GM18520 (cell line): Measurements from ENCODE around the gene TNS3.
"Not testable (repeated sequence)": the region's sequence is repeated elsewhere in the genome, so short reads cannot be mapped to it uniquely, and the experiment has no call there.

Experiments used
- ATAC-seq: cut with Tn5 transposase; IDR thresholded peaks from one replicate; pipeline ENCODE4 v1.9.1; 2021; ENCODE audit not compliant: unreplicated experiment

The TNS3 gene

GRCh38 chr7:47273974-47274766 lies 307.7 kb downstream of the TNS3 start:
- ATAC-seq: no peak

GRCh38 chr7:47273088-47273487 lies 308.8 kb downstream of the TNS3 start:
- no peak for ATAC-seq

DNA sequence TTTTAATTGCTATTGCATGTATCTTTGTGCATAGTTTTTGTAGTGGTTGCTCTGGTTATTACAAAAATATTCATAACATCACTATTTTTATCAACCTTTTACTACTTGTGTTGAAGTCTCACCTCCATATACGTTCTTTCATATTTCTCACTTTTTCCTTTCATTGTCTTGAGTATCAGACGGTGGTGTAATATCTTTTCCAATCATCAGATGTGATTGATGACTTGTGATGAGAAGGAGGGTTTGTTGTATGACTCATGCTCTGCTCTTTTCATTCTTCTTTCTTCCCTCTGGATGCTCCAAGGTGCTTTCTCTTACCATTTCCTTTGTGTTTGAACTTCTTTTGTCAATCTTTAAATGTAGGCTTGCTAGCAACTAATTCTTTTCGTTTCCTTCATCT lies 310.2 kb downstream of the TNS3 start:
- no peak for ATAC-seq

DNA sequence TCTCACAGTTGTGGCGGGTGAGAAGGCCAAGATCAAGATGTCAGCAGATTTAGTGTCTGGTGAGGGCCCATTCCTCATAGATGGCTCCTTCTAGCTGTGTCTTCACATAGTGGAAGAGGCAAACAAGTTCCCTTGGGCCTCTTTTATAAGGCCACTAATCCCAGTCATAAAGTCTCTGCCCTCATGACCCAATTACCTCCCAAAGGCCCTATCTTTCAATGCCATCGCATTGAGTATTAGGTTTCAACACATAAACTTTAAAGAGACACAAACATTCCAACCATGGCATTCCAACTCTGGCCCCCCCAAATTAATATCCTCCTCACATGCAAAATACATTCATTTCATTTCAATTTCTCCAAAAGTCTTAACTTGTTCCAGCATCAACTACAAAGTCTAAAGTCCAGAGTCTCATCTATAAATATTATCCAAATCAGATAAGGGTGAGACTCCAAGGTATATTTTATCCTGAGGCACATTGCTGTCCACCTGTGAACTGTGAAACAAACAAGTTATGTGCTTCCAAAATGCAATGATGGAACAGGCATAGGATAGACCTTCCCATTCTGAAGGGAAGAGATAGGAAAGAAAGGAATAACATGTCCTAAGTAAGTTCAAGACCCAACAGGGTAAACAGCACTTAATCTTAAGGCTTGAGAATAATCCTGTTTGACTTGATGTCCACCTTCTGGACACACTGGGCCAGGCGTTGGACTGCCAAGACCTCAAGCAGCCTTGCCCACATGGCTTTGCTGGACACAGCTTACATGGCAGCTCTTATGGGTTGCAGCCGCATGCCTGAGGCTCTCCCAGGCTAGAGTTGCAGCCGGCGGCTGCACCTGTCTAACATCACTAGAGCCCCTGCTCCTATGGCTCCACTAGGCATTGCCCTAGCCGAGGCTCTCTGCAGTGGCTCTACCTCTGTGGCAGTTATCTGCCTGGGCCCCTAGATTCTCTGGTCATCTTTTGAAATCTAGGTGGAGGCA lies 312.8 kb downstream of the TNS3 start:
- ATAC-seq: no peak

DNA sequence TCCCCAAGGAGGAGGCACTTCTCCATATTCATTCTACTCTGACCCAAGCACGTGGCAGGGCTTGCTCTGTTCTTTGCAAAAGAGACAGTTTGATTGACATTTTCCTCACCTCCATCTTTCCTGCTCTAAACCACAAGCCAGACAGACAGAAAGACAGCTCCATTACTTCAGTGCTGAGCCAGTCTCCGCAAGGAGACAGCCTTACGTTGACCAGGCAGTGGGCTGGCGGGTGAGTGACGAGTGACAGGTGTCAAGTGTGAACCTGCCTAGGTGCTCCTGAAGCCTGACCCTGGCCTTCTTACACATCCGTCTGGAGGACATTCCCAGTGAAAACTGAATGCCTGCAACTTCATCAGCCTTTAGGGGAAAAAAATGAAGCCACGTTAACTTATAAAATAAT lies 314.6 kb downstream of the TNS3 start:
- no peak for ATAC-seq

DNA sequence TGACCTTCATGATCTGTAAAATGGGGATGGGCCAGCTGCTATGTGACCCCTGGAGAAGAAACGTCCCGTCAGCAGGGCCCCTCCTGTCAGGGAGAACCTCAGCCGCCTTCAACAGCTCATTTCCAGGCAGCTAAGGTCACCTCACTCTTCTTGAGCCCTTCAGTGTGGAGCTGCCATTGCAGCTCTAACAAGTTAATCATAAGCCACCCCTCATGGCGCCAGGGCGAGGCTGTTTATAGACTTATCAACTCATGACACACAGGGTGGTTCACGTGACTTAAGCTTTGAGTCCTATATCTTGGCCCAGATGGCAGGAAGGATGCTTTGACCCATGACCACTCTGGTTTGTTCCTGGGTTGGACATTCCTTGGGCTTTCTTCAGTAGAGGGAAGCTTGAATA lies 315.1 kb downstream of the TNS3 start:
- no peak for ATAC-seq

- ATAC-seq: no peak
These were observed 315.7 kb downstream of the TNS3 start for GRCh38 chr7:47266131-47266706.

GRCh38 chr7:47265621-47266020 lies 316.3 kb downstream of the TNS3 start:
- no peak for ATAC-seq

DNA sequence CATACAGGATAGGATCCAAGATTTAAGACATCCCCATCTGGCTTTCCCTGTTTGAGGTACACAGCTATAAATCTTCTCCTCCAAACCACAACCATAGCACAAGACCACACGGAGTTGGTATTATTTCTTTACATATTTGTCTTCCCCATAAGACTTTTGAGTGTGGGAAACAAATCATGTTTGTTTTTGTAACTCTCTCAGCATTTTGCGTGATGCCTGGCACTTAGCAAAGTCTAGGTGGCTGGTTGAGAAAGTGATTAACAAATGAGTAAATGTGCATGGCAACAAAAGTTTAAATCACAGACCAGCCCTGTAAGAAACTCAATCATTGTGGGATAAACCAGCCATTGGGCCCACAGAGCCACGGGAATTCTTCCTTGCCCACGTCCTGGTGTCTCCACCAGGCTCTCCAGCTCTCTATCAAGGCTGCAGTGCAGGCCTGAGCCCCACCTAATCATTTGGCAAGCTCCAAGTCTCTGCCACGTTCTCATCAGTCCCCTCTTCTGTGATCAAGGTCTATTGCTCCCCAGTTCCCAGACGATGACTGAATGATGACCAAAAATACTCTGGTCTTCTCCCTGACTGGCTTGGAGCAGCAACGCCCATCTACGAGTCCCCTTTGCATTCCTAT lies 317.8 kb downstream of the TNS3 start:
- no peak for ATAC-seq

DNA sequence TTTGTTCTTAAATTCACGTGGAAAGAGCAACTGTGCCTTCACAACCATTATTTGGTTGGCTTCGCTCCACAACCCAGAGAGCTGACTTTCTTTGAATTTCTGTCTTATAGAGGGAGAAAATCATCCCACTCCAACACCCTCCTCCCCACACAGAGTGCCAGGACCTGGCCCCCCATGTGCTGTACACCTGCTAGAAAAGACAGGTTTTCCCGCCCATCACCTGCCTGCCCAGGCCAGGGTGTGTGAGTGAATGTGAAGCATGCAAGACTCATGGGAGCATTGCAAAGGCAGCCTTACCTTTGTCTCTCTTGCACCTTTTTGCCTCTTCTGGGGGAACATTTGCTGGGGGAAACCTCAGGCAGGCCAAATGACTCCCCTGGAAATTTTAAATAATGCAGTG lies 319.0 kb downstream of the TNS3 start:
- ATAC-seq: no peak

DNA sequence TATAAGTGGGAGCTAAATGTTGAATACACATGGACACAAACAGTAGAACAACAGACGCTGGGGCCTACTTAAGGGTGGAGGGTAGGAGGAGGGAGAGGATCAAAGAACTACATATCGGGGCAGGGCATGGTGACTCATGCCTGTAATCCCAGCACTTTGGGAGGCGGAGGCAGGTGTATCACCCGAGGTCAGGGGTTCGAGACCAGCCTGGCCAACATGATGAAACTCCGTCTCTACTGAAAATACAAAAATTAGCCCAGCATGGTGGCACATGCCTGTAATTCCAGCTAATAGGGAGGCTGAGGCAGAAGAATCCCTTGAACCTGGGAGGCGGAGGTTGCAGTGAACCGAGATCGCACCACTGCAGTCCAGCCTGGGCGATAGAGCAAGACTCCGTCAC lies 319.8 kb downstream of the TNS3 start:
- not testable (repeated sequence) for ATAC-seq

DNA sequence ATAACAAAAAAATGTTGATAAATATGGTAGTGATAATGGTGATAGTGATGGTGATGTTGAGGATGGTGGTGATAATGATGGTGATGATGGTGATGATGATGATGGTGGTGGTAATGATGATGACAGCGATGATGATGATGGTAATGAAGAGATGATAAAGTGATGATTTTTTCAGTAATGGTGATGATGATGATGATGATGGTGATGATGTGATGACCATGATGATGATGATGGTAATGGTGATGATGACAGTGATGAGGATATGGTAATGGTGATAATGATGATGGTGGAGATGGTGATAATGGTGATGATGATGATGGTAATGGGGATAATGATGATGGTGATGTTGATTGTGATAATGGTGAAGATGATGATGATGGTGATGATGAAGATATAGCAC lies 321.6 kb downstream of the TNS3 start:
- ATAC-seq: no peak

GRCh38 chr7:47259682-47260081 lies 322.2 kb downstream of the TNS3 start:
- no peak for ATAC-seq

DNA sequence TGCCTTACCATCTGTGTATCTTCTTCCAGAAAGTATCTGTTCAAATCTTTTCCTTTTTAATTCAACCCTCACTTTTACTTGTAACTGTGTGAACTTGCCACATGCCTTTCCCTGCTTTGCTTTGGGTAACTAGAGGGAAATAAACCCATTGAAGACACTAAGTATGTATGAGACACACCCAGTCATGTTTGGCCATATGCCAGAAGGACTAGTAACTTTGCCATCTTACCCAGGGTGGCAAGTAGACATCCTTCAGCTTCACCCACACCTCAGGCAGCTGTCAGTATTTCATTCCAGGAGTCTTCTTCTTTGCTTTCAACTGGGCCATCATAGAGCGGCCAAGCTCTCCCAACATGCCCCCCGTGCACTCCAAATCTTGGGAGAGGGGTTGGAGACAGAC lies 323.1 kb downstream of the TNS3 start:
- no peak for ATAC-seq

DNA sequence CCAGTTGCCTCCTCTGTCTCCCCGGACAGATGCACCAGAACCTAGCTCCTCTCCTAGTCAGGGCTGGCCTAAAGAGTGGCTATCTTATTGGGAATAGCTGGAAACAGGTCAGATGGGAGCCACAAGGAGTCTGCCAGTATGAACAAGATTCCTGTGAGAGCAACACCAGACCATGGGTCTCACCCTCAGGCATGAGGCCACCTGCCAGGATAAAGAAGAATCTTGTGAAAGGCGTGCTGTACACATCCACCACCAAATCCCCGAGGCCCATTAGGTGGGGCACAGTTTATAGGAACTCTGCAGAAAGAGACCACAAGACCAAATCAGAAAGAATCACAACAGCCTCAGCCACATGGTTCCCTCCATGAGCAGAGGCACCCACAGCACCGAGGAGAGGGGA lies 325.9 kb downstream of the TNS3 start:
- no peak for ATAC-seq

GRCh38 chr7:47255441-47255840 lies 326.5 kb downstream of the TNS3 start:
- ATAC-seq: no peak

- ATAC-seq: no peak
These were observed 326.9 kb downstream of the TNS3 start for GRCh38 chr7:47255007-47255406.

GRCh38 chr7:47254081-47254977 lies 327.6 kb downstream of the TNS3 start:
- ATAC-seq: peak; percentile 54

DNA sequence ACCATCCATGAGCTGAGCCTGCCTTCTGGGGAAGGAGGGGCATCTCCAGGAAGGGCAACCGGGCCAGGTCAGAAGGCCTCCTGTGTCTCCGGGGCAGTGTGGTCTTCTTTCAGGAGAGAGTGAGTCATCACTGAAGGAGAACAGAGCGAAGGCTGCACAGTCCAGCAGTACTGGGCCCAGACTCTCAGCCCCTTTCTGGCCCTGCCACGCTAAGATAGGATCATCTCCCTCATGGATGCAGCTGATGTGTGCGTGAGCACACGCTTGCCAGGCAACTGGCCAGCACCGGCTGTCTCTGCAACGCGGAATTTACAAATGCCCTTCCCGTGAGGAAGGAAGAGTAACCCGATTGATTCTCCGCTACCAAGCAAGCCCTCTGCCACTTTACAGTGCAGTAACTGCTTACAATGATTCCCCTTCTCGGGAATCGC lies 328.2 kb downstream of the TNS3 start:
- no peak for ATAC-seq

DNA sequence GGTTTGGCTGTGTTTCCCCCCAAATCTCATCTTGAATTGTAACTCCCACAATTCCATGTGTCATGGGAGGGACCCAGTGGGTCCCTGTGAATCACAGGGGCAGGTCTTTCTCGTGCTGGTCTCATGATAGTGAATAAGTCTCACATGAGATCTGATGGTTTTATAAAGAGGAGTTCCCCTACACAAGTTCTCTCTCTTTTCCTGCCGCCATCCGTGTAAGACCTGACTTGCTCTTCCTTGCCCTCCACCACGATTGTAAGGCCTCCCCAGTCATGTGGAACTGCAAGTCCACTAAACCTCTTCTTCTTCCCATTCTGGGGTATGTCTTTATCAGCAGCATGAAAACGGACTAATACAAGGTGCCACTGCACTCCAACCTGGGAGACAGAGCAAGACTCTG lies 329.2 kb downstream of the TNS3 start:
- no peak for ATAC-seq
